ENCODE data around the gene OR4L1.
"Not testable (repeated sequence)": the region's sequence is repeated elsewhere in the genome, so short reads cannot be mapped to it uniquely, and the experiment has no call there.

Gene OR4L1

GRCh38 chr14:20059745-20060144 is at the start of gene OR4L1:
Gene OR4L1 (plus strand): TSS chr14:20060045. CDS start chr14:20060045, 0 bp downstream.
- no peak for DNase-seq

GRCh38 chr14:20019257-20019865 is 40.5 kb upstream of the OR4L1 start, which contains the start of gene OR4K14:
Gene OR4K14 (minus strand): TSS chr14:20019307. CDS start chr14:20015193, 4,114 bp downstream.
- DNase-seq: no peak

GRCh38 chr14:20031058-20031457 is 28.8 kb upstream of the OR4L1 start:
- DNase-seq: no peak

GRCh38 chr14:20035449-20035848 is 24.4 kb upstream of the OR4L1 start:
- DNase-seq: no peak

- DNase-seq: no peak
Measured at GRCh38 chr14:20035938-20036337, 23.9 kb upstream of the OR4L1 start, which contains the start of gene OR4K13. Gene OR4K13 (minus strand): TSS chr14:20036038. CDS start chr14:20034758, 1,280 bp downstream.

GRCh38 chr14:20044243-20044642 is 15.6 kb upstream of the OR4L1 start:
- no peak for DNase-seq

- no peak for DNase-seq
Measured at GRCh38 chr14:20048202-20048601, 11.6 kb upstream of the OR4L1 start.

- DNase-seq: no peak
Measured at GRCh38 chr14:20092050-20092449, 32.2 kb downstream of the OR4L1 start.

- no peak for DNase-seq
Measured at GRCh38 chr14:20093442-20093841, 33.6 kb downstream of the OR4L1 start.

- DNase-seq: not testable (repeated sequence)
Measured at GRCh38 chr14:20098926-20099770, 39.3 kb downstream of the OR4L1 start.

GRCh38 chr14:20110438-20110837 is 50.6 kb downstream of the OR4L1 start, which contains the start of gene OR4K17:
Gene OR4K17 (plus strand): TSS chr14:20110739. CDS start chr14:20117500, 6,761 bp downstream.
- no peak for DNase-seq

Measured in suppressor macrophage treated with lipopolysaccharide for 1 hour (primary cell).